ENCODE data around the gene GPR15.

DNA sequence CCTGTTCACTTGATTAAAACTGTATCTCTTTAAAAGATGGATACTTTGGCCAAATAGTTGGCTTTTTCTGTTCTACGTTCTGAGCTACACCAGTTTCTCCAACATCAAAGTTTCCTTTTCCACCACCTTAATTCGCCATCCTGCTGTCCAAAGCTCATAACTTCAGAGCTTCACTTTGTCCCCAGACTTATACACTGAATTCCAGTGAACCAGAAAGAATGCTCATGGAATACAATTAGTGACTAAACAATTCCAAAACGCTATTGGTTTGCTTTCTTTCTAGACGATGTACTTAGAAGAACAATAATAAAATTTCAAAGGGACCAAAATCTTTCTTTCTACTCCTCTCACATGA, 23.2 kb downstream of the GPR15 start:
- TF ChIP-seq, protein P1, sequence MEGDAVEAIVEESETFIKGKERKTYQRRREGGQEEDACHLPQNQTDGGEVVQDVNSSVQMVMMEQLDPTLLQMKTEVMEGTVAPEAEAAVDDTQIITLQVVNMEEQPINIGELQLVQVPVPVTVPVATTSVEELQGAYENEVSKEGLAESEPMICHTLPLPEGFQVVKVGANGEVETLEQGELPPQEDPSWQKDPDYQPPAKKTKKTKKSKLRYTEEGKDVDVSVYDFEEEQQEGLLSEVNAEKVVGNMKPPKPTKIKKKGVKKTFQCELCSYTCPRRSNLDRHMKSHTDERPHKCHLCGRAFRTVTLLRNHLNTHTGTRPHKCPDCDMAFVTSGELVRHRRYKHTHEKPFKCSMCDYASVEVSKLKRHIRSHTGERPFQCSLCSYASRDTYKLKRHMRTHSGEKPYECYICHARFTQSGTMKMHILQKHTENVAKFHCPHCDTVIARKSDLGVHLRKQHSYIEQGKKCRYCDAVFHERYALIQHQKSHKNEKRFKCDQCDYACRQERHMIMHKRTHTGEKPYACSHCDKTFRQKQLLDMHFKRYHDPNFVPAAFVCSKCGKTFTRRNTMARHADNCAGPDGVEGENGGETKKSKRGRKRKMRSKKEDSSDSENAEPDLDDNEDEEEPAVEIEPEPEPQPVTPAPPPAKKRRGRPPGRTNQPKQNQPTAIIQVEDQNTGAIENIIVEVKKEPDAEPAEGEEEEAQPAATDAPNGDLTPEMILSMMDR (IDR thresholded peaks at IDR 0.05; ENCODE audit: low read depth, low read length): no peak
- no peak for TF ChIP-seq EZH2phosphoT487 (IDR thresholded peaks at IDR 0.05; ENCODE audit: low read depth)

All from OCI-LY3 (cell line).